Activated B cell treated with CpG ODN at 0.5 μM for 24 hours (primary cell): Measurements from ENCODE around the gene BAIAP2L1. TPM values are rescaled to one million over a fixed set of nuclear protein-coding genes. Genes with fewer than 3 reads are reported as not detected.
"Not testable (repeated sequence)": the region's sequence is repeated elsewhere in the genome, so short reads cannot be mapped to it uniquely, and the experiment has no call there.

Experiments
- ATAC-seq: fragments of 200-7000 bp; cut with Tn5 transposase; one replicate; pipeline ENCODE4 v1.10.0; 2021; ENCODE audit warnings: low read depth, mild to moderate bottlenecking, moderate library complexity
- CTCF ChIA-PET: fragments of 350-600 bp; sonication (Branson Sonifier 250); formaldehyde crosslinking; loops from one replicate; lab custom pipeline; 2021; ENCODE audit warnings: antibody characterized with exemption; lab: Charles Lee
- POLR2A ChIA-PET: fragments of 350-600 bp; sonication (Branson Sonifier 250); formaldehyde crosslinking; loops from one replicate; lab custom pipeline; 2021; ENCODE audit warnings: antibody characterized with exemption; lab: Charles Lee
- DNase-seq: peaks from one replicate; pipeline ENCODE4 v3.0.0; 2022
- H3K27ac Mint-ChIP-seq: one replicate; pipeline ENCODE4 v1.8.0; 2020; ENCODE audit warnings: mixed read lengths
- H3K27me3 Mint-ChIP-seq: one replicate; pipeline ENCODE4 v1.8.0; 2021; ENCODE audit warnings: mixed read lengths
- H3K36me3 Mint-ChIP-seq: one replicate; pipeline ENCODE4 v1.8.0; 2021; ENCODE audit warnings: low read depth, mixed read lengths
- H3K4me1 Mint-ChIP-seq: one replicate; pipeline ENCODE4 v1.8.0; 2021; ENCODE audit warnings: mixed read lengths
- H3K4me3 Mint-ChIP-seq: one replicate; pipeline ENCODE4 v1.8.0; 2020; ENCODE audit warnings: mild to moderate bottlenecking, mixed read lengths
- H3K9me3 Mint-ChIP-seq: one replicate; pipeline ENCODE4 v1.8.0; 2020; ENCODE audit warnings: mixed read lengths
- CTCF ChIP-seq: fragments of 200-600 bp; IDR thresholded peaks from one replicate; pipeline ENCODE4 v1.8.0; 2022; ENCODE audit warnings: antibody characterized with exemption, mild to moderate bottlenecking
- intact Hi-C: fragments of 100-400 bp; cut with micrococcal nuclease; formaldehyde crosslinking; loops from one replicate; pipeline ENCODE4 v1.15.1; 2024
- total RNA-seq: library from RNA; stranded (reverse); gene quantifications from 2 replicates; pipeline ENCODE4 v1.2.3, GENCODE V29; 2022

Gene BAIAP2L1
- 8.1 and 10.4 TPM in 2 replicates for total RNA-seq

GRCh38 chr7:98400542-98401340 lies at the start of gene BAIAP2L1:
TSS of gene BAIAP2L1 (minus strand) at chr7:98401090. CDS start at chr7:98400852, 238 bp downstream.
- Mint-ChIP-seq H3K27ac (peak within 1 kb of the TSS; percentile 35), H3K27me3 (peaks cover 26% of the 10 kb centered on the region), H3K4me1 (peaks cover 27% of the 10 kb centered on the region), H3K36me3 (no peaks in the 10 kb centered on the region), H3K9me3 (no peaks in the 10 kb centered on the region), H3K4me3 (peak within 1 kb of the TSS; percentile 76)
- ATAC-seq (peak; percentile 92), DNase-seq (peak; percentile 87)
- TF ChIP-seq CTCF, result no peak
- intact Hi-C loops, result loop anchor here (1.0 to 5.0 kb wide), 7 partner anchors 86 to 1283 kb away; partner anchors contain the start of genes ASNS, BRI3, LMTK2 and SDHAF3
- ChIA-PET POLR2A (interaction anchor here (0.6 to 2.4 kb wide), 8 partner anchors 59 to 477 kb away, joined by 3 to 20 read pairs (median 5); partner anchors contain the start of gene TRRAP), CTCF (interaction anchor here (1.2 to 1.8 kb wide), 7 partner anchors 40 to 379 kb away, joined by 3 to 9 read pairs (median 4); partner anchors contain the start of gene BRI3)

GRCh38 chr7:98448766-98449165 lies 47.9 kb upstream of the BAIAP2L1 start:
- Mint-ChIP-seq H3K4me3 (no peak overlapping the region), H3K36me3 (no peaks in the 10 kb centered on the region), H3K4me1 (no peaks in the 10 kb centered on the region), H3K27ac (no peak overlapping the region), H3K9me3 (peaks cover 10% of the 10 kb centered on the region), H3K27me3 (peaks cover 7% of the 10 kb centered on the region)
- POLR2A ChIA-PET, result no interaction called here
- TF ChIP-seq CTCF, result no peak
- intact Hi-C loops, result no loop called here
- ATAC-seq (no peak), DNase-seq (no peak)
- CTCF ChIA-PET, result no interaction called here

- H3K36me3 Mint-ChIP-seq, H3K4me1 Mint-ChIP-seq, H3K9me3 Mint-ChIP-seq, H3K27ac Mint-ChIP-seq, CTCF ChIA-PET, POLR2A ChIA-PET, intact Hi-C loops, ATAC-seq, DNase-seq, H3K4me3 Mint-ChIP-seq: not testable (repeated sequence)
- peaks cover 10% of the 10 kb centered on the region for H3K27me3 Mint-ChIP-seq
These were observed 40.1 kb upstream of the BAIAP2L1 start for GRCh38 chr7:98440992-98441391.

GRCh38 chr7:98439484-98439883 lies 38.6 kb upstream of the BAIAP2L1 start:
- intact Hi-C loops, result no loop called here
- H3K27ac Mint-ChIP-seq, result no peak overlapping the region
- ChIA-PET POLR2A (no interaction called here), CTCF (no interaction called here)
- H3K27me3 Mint-ChIP-seq, result peaks cover 9% of the 10 kb centered on the region
- peaks cover 7% of the 10 kb centered on the region for H3K4me1 Mint-ChIP-seq
- no peak for TF ChIP-seq CTCF
- H3K9me3 Mint-ChIP-seq, result peaks cover 6% of the 10 kb centered on the region
- DNase-seq (no peak), ATAC-seq (no peak)
- no peaks in the 10 kb centered on the region for H3K36me3 Mint-ChIP-seq
- H3K4me3 Mint-ChIP-seq, result no peak overlapping the region

GRCh38 chr7:98434087-98434486 lies 33.2 kb upstream of the BAIAP2L1 start:
- TF ChIP-seq CTCF, result no peak
- intact Hi-C loops, result no loop called here
- no peak overlapping the region for H3K27ac Mint-ChIP-seq
- peaks cover 14% of the 10 kb centered on the region for H3K27me3 Mint-ChIP-seq
- ATAC-seq (no peak), DNase-seq (no peak)
- H3K4me1 Mint-ChIP-seq, result peaks cover 10% of the 10 kb centered on the region
- POLR2A ChIA-PET, result no interaction called here
- no peaks in the 10 kb centered on the region for H3K9me3 Mint-ChIP-seq
- H3K36me3 Mint-ChIP-seq, result no peaks in the 10 kb centered on the region
- H3K4me3 Mint-ChIP-seq, result no peak overlapping the region
- CTCF ChIA-PET, result interaction anchor here (0.6 to 3.3 kb wide), 4 partner anchors 311 to 408 kb away, joined by 3 to 22 read pairs (median 7); no protein-coding TSS in a partner anchor
